ENCODE measurements around the gene ZNF618. TPM values are rescaled to one million over a fixed set of nuclear protein-coding genes. Genes with fewer than 3 reads are reported as not detected.

Gene ZNF618
- total RNA-seq, 1 donor from 2014 or later, result 3.8 TPM

GRCh38 chr9:113932906-113933584, 56.9 kb downstream of the ZNF618 start:
- DNase-seq (ENCODE audit: low read depth), result no peak

- no peak for DNase-seq (ENCODE audit: low read depth)
These were observed 57.6 kb downstream of the ZNF618 start for GRCh38 chr9:113933671-113934070.

DNA sequence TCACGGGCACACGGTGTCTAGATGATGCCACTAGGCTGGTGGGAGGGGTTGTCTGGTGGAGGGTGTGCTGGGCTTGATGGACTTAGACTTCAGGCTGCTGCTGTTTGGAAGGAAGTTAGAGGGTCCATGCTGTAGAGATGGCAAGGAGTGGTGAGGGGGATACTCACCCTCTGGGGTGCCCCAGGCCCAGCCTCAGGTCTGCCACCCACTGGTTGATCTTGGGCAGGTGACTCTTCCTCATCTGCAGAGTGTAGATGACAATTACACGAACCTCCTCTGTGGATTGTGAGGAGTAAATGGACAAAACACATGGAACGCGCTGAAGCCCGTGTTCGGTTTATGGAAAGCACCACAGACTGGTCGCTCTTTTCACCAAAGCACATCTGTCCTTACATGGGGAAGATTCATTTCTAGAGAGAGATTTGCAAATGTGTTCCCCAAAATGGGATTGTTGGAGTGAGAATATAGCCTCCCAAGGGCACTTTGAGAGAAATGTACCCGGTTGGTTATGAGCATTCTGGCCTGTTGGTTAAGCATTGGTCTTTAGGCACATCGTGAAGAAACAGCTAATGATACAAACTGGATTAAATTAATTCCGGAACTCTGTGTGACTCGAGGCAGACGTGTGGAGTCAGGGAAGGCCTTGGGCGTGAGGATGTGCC, 58.2 kb downstream of the ZNF618 start:
- no peak for DNase-seq (ENCODE audit: low read depth)

DNA sequence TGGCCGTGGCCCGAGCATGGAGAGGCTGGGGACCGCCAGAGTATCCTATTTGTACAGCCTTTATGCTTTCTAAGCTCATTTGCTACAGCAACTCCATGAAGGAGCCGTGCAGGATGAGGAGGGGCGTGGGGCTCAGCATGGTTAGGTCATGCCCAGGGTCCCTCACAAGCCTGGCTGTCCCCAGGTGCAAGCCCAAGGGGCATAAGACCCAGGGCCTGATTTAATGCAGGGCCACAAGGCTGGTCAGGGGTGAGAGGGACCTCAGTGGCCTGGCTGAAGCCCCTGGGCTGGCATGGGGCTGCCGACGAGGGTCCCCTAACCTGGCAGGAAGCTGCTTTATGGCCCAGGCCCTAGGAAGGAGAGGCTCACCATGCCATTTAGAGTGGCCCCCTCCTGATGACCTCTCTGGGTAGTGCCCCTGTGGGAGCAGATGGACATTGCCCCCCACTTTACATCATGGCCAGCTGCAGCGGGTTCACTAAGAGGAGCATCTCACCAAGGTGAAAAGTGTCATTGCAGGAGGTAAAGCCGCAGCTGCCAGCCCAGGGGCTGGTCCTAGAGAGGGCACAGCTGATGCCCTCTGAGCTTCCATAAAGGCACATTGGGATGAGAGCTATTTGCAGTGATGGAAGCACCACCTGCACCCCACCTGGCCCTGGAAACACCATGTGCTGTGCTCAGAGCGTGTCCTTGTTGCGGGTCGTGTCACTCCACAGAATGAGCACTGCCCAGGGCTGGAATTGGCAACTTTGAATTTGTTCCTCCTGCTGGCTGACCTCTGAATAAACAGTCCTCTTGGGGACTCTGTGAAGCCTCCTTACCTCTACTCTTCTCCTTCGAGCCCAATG, 58.9 kb downstream of the ZNF618 start:
- no peak for DNase-seq (ENCODE audit: low read depth)

GRCh38 chr9:113935677-113936380, 59.7 kb downstream of the ZNF618 start:
- DNase-seq (ENCODE audit: low read depth), result no peak

- no peak for DNase-seq (ENCODE audit: low read depth)
These were observed 64.0 kb downstream of the ZNF618 start for GRCh38 chr9:113940077-113940476.

DNA sequence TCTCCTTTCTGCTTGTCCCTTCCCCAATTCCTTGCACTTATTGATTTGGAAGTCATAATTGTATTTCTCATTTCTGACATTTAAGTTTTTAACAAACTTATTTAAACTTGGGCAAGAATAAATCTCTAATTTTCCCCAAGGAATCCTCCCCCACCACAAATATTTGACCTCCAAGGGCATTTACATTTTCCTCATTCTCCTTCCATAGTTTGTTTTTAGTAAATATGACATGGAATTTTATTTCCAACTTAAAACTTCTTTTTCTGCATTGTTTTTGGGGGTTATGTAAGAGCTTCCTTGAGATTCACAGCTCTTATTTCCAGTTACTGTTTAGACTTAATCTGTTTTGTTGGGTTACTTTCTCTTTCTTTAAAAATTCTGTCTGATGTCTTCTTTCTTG, 64.9 kb downstream of the ZNF618 start:
- no peak for DNase-seq (ENCODE audit: low read depth)

- DNase-seq (ENCODE audit: low read depth), result no peak
These were observed 65.4 kb downstream of the ZNF618 start for GRCh38 chr9:113941526-113941925.

DNA sequence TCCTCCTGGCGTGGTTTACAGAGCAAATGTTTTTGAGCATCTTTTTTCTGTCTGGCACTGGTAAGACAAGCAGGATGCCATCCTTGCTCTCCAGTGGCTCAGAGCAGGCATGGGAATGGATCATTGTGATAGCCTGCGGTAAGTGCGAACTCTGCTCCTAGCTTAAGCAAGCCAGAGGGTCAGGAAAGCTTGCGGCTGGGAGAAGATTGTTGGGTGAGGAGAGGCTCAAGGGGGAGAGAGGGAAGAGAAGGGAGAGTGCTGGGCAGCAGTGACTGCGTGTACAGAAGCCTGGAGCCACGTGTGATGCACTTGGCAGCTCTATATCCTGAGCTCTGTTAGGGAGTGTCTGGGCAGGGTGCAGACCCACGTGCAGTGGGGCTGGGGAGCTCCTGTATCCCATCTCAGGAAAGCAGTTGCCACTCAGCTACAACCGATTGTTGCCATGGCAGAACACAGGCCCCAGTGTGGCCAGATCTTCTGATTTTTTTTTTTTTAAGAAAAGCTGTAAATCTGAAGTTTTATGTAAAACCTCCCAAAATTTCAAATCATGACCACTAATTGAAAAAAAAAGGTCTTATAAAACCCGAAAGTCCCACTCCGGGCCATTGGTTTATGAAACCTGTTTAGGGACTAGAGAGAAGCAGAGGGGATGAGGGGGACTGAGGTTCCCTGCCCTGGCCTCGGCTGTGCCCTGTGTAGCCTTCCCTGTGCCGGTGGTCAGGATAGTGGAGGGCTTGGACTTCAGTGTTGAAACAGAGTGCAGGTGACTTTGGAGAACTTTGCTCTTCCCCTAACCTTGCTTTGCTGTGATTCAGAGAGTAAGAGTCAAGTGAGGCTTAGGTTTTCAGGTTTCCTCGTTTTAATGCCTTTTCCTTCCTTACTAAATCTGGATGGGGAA, 67.3 kb downstream of the ZNF618 start:
- DNase-seq (ENCODE audit: low read depth), result no peak

GRCh38 chr9:113945784-113946183, 69.7 kb downstream of the ZNF618 start:
- no peak for DNase-seq (ENCODE audit: low read depth)

DNA sequence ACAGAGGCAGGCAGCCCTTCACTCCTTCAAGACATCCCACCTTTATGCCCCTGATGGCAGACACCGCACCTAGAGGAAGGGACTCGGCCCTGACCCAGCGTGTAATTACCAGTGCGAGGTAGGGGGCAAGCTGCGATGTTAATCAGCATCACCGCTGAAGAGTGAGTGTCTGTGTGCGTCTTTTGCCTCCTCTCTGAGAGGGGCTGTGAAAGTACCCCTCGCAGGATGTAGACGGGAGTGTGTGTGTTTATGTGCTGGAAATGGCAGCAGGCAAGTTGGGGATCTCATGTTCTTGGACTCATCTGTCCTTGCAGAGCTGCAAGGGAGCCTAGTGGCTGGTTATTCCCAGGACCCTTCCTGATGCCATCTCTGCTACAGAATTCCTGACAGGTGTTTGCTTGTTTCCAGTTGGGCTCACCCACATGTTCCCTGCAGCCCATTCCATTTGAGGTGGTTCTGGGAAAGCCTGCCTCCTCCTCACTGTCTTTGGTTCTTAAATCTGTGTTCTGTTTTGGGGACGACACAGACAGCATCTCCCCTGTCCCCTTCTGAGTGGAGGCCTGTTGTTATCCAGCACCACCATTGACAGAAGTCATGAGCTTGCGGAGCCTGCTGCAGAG, 70.5 kb downstream of the ZNF618 start:
- no peak for DNase-seq (ENCODE audit: low read depth)

DNA sequence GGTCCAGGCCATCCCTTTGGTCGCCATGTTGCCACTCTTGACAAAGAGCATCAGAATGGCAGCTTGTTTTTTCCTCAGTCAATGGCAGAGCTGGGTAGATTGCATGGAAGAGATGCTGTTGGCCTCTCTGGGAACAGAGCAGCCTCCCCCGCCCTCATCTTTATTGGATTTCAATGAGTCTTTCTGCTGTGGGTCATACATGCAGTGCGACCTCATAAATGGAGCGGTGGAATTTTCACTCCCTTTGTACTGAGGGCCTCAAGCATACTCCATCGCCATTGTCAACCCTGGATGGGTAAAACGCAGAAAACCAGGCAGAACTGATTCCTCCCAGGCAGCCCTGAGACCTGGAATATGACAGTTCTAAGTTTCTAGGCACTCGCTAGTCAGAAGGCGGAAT, 71.8 kb downstream of the ZNF618 start:
- DNase-seq (ENCODE audit: low read depth), result no peak

- DNase-seq (ENCODE audit: low read depth), result no peak
These were observed 72.9 kb downstream of the ZNF618 start for GRCh38 chr9:113948891-113949570.

DNA sequence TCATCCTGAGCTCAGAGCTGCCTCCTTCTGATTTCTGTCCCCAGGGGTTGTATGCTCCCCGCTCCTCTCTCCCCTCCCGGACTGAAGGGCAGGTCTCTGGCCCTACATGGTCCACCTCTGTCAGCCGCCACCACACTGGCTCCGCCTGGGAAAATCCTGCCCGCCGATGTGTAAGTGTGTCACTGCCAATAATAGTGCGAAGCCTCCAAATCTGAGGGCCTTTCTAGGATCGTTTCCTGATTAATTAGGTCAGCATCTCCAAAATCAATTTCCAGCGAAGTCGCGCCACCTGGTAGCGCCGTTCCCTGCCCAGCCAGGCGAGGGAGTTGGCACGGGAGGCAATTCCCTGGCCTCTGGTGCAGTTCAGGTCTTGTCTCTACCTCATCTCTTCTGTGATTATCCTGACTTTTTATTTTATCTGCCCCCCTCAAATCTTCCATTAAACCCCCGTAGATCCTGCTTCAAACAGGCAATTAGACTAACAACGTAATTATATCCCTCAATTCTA, 73.5 kb downstream of the ZNF618 start:
- no peak for DNase-seq (ENCODE audit: low read depth)

GRCh38 chr9:113950195-113951031, 74.3 kb downstream of the ZNF618 start:
- no peak for DNase-seq (ENCODE audit: low read depth)

- DNase-seq (ENCODE audit: low read depth), result no peak
These were observed 74.9 kb downstream of the ZNF618 start for GRCh38 chr9:113951032-113951372.

DNA sequence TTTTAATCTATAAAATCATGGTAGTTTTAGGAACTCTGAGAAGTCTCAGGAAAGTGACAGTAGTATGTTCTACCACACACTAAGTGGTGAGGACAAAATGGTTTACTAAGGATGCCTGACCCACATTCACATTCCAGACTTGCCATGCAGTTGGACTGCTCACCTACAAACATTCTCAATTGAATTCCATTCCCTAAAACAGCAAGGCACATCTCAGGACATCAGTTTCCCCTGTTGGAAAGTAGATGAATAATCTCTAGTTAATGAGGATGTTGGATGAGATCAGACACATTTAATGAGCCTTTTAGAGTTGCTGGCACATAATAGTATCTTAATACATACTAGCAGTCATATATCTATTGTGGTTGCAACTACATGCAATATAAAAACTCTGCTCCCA, 76.6 kb downstream of the ZNF618 start:
- no peak for DNase-seq (ENCODE audit: low read depth)

DNA sequence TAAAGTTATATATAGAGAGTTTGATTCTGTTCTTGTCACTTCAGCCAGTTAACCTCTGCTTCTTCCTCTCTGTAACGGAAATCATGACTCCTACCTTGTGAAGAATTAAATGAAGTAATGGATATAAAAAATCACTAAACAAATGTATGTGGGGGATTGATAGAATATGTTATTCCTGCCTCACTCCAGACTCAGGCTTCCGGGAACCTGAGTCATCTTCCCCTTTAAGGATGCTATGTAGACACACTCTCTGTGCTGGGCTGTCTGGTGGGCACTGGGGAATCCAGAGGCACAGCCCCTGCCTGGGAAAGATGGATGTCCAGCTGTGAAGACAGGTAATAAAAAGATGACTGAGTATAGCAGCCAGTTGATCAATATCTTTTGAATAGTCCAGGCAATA, 77.4 kb downstream of the ZNF618 start:
- no peak for DNase-seq (ENCODE audit: low read depth)

All from myocyte (in vitro differentiated cells).